HG02970 (cell line): ENCODE measurements around the gene NELFA.
A peak's percentile ranks its signal among the peaks of the same experiment; 100 is the strongest.

Experiments
- ATAC-seq: cut with Tn5 transposase; IDR thresholded peaks from one replicate; pipeline ENCODE4 v1.9.1; 2021; ENCODE audit warnings: mild to moderate bottlenecking, moderate library complexity, moderate number of reproducible peaks; ENCODE audit not compliant: unreplicated experiment, low FRiP score

NELFA gene

DNA sequence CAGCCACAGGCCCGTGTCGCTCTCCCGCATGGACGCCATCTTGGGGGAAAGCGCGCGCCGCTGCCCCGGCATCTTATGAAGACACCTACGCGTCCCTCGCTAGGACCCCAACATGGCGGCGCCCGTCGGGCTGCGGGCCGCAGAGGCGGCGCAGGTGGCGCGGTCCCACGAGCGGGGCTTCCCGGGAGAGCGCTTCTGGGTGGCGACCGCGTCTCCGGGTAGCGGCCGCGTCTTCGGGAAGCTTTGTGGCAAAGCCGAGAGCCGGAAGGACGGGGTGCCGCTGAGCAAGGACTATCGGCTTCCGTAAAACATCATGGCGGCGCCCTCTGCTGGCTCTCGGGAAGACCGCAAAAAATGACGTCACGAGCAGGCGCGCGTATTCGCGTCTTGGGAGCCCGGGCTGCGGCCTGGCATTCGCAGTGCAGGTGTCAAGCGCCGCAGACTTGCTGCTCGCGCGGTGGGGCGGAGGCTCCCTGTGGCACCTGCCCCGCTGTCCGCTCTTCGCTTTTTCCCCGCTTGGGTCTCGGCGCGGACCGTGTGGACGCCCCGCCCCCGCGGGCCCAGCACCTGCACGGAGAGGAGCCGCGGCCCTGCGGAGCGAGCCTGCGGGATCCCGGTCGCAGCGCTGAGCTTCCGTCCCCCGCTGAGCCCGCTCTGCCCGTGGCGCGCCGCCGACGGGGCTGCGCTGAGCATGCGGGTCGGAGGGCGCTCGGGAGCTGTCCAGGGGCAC, at the start of gene NELFA:
Gene NELFA (minus strand): TSS at position 54 of the 730 bp plus-strand sequence. CDS start 15 bp downstream, at position 39.
- ATAC-seq, result peak; percentile 87

- no peak for ATAC-seq
These were observed 48.8 kb upstream of the NELFA start for GRCh38 chr4:2057382-2058065.

DNA sequence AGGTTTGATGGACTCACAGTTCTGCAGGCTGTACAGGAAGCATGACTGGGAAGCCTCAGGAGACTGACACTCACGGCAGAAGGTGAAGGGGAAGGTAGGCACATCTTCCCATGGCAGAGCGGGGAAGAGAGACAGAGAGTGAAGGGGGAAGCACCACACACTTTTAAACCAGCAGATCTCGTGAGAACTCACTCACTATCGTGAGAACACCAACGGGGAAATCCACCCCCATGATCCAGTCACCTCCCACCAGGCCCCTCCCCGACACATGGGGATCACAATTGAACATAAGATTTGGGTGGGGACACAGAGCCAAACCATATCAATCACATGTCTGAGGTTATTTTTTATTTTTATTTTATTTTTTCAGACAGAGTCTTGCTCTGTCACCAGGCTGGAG, 45.4 kb upstream of the NELFA start:
- no peak for ATAC-seq

- no peak for ATAC-seq
These were observed 42.3 kb upstream of the NELFA start for GRCh38 chr4:2051086-2051485.

GRCh38 chr4:2049811-2050210, 41.0 kb upstream of the NELFA start:
- no peak for ATAC-seq

GRCh38 chr4:2049381-2049780, 40.6 kb upstream of the NELFA start:
- no peak for ATAC-seq

DNA sequence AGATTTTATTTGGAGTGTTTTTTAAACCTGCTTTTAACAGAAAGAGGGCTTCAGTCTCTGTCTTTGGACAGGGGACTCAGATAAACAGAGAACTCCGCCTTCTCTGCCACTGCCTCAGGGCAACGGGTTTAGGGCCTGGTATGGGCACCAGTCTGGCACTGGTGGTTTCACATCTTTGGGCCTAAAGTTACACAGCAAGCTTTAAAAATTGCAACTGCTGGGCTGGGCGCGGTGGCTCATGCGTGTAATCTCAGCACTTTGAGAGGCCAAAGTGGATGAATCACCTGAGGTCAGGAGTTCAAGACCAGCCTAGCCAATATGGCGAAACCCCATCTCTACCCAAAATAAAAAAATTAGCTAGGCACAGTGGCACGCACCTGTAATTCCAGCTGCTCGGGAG, 40.1 kb upstream of the NELFA start:
- ATAC-seq, result no peak

DNA sequence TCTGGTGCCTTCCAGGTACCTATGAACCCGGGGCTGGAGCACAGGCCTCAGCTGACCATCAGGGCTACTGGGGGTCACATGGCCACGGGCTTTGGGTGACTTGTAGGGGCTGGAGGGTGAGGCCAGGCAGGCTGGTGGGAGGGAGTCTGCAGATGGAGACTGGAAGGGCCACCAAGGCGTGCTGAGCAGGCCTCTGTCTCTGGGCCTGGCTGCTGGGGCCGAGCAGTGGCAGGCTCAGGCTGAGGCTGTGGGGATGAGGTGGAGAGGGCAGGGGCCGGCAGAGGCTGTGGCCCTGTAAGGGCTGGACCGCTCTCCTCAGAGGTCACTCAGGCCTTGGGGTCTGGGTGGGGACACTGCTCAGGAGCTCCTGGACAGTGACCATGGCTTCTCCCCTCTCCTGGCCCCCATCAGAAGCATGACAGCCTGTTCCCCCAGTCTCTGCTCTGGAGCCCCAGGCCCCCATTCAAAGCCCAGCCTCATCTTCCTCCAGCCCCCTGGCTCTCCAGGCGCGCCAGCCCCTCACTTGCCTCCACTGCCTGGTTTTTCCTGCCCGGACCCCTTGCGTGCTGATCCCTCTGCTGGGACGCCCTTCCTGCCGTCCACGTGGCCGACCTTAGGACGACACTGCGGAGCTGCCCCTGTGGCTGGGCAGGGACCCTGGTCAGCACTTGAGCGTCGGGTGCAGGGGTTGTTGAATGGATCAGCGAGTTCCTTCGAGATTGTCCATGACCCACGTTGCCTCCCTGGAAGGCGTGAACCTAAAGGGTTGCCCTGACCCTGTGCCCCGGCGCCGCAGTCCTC, 39.2 kb upstream of the NELFA start:
- ATAC-seq, result no peak

- ATAC-seq, result no peak
These were observed 38.4 kb upstream of the NELFA start for GRCh38 chr4:2047031-2047660.

- ATAC-seq, result no peak
These were observed 37.5 kb upstream of the NELFA start for GRCh38 chr4:2046031-2046961.

GRCh38 chr4:2045518-2045951, 36.8 kb upstream of the NELFA start:
- no peak for ATAC-seq

DNA sequence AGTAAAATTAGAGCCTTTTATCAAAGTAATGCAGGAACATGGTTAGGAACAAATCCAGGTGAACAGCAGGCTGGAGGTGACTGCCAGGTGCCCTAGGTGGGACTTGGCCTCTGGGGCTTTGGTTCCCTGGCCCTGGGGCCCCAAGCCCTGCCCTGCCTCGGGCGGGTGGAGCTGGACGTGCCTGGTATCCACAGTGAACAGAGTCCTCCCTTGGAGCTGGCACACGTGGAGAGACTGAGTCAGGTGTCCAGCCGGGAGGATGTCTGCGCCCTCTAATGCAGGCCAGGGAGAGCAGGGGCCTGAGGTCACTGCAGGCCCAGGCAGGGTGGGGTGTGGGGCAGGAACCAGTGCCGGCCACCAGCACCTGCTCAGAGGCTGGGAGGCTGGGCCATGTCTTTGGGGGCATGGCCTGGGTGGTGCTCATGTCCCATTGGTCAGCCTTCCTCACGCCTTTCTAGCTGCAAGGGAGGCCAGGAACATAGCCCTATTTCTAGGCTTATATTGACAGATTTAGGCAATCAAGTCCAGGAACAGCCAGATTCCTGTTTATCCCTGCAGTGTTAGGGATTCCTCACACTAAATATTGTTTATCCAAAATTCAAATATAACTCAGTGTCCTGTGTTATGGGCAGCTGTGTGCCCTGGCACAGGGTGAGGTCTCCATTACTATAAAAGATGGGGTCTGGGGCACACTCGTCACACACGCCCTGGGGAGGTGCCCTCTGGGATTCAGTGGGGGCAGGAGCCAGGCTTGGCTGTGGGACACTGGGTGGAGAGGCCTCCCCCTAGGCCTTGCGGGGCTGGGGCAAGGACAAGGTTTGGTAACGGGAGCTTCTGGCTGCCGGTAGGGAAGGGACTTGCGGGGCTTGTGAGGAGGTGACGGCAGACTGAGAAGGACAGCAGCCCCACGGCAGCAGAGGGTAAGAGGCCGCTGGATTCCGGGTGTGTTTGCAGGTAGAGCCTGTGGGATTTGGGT, 36.1 kb upstream of the NELFA start:
- ATAC-seq, result no peak

DNA sequence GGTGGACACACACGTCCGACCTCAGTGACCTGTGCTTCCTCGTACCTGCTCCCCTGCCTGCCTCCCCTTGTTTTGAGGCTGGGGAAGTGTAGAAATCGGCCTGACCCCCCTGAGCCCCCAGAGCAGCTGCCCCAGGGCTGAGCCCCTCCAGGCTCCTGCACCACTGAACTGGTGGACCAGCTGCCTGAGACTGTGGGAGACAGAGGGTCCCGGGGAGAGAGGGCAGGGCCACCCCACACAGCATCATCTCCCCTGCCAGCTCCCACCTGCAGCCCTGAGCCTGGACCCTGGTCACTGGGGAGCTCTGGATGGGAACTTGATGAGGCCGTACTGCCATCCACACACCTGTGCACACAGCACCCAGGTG, 35.3 kb upstream of the NELFA start:
- no peak for ATAC-seq

GRCh38 chr4:2043396-2044118, 34.8 kb upstream of the NELFA start:
- no peak for ATAC-seq

DNA sequence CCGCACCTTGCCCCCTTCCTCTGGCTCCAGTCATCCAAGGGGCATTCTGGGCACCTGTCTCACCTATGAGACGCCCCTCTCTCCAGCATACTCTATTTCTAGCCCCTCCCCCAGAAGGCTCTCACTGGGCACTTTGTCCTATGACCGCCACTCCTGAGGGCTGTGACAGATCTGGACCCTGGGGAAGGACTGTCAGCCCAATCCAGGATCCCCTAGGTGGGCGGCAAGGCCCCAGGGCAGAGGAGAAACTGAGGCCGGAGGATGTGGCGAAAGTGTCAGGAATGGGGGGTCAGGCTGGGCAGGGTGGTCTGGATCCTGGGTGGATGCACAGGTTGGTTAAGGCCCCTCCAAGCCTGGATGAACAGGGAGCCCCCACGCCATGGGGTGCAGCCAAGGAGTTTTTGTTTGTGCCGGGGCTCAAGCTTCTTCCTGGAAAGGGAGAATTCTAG, 34.2 kb upstream of the NELFA start:
- ATAC-seq, result no peak

GRCh38 chr4:2042204-2042946, 33.6 kb upstream of the NELFA start:
- peak; percentile 24 for ATAC-seq
